ENCODE measurements around the gene PTPRO.

The PTPRO gene

DNA sequence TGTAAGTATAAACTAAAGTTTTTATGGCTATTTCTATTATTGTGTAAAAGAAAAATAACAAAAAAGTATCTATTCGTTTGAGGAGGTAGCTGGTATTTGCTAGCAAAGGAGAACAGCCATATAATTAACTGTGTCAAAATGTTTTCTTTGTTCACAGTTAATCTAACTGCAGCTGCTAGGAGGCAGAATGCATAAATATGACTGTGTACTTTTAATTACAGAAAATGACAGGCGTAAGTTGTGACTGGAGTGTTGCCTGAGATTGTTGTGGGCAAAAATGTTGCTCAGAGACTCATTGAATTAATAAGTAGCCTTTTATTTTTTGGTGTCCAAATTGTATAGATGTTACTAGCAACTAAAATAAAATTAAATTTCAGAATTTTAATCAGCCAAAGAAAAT is 33.5 kb downstream of the PTPRO start:
- no peak for DNase-seq

DNA sequence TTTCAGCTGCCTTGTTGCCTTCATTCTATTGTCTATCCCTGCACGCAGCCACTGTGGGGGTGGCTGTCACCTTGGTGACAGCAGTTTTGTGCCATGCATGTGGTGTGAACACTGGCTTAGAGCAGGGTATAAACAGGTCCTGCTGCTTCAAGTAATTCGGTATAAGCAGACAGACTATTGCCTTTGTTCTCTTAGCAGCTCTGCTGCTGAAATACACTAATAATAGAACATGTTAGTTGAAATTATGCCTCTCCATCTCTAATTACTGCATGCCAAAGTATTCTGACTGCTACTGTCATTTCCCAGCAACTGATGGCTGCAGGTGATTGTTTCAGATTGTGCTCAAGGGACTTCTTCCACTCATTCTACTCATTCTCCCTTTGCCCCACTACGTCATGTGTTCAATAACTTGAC is 34.6 kb downstream of the PTPRO start:
- DNase-seq: no peak

DNA sequence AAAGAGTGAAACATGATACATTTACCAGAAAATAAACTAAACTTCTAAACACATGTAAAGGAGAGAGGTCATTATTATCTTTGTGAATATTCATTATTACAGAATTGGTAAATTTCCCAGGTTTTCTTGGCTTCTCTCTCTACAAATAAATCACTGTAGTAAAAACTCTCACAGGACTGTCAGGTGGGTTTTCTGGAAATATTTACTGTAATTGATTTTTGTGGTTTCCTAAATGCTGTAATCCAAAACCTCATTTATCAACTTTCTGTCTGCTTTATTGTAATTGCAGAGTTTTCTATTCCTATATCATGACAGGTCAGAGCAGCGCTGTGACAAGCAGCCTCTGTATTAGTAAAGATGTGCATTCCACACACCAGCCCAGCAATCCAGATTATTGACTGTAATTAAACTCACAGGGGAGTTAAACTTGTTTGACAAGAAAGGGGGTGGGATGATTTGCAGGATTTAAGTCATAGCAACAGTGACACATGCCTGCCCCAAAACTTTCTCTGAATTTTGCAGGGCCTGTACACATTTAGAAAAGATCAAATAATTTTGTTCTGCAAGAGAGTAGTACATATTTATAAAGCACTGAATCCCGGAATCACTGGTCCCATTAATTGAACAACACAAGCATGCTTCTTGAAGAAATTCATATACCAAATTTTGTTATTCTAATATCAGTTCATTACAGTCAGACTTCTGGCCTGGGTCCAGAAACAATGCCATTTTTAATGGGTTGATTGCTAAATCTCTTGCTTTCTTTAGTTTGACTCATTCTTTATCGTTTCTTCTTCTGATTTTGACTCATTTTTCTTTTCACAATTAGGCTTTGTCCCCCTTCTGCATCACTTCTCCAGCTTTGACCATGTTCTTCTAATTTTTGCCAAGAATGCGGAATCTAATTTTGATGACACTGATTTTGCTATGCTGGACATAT is 42.2 kb downstream of the PTPRO start:
- DNase-seq: no peak

DNA sequence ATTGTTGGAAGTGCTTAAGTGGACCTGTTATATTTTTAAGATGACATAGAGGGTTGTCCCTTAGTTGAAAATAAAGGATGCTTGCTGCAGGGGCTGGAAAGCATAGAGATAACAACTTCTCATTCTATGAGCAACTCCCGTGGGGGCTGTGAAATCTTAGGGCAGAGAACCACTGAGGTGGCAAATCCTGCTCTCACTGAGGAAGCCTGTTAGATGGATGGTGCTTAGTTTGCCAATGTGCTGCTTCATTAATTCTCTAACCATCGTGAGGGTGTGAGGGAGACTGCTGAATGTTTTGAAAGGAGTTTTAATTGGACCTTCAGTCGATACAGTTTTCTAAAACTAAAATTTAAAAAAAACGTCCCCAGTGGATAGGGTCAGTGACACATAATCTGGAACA is 46.5 kb downstream of the PTPRO start:
- DNase-seq: no peak

DNA sequence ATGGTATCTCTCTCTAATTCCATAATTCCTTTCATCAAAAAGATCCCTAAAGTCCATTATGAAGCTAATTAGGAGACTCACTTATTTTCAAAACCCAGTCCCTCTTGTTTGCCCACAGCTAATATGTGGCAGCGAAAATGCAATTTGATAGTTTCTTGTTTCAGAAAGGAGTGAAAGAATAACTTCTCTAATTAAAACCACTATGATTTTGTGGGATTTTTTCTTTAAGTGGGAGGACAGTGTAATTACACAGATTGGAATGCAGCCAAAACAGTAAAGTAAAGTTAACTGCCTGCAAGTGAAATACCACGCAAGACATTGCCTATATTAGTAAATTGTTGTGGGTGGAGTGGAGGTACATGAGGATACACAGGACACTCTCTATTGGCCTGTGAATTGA is 50.0 kb downstream of the PTPRO start:
- DNase-seq: no peak

DNA sequence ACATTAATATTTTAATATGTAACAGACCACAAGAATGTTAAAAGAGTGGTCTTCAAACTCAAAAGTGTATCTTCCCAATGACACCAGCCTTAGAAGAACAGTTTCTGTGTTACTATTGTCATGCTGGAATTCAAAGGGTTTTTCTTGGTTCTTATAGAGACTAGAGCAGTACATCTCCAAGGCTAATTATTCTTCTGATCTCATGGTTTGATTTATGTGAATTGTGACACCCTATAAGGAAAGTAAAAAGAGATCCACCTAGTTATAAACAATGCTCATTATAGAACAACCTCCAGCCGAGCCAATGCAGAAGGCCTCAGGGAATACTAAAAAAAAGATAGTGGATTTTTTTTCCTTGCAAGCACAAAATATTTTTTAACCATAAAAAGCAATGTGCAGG is 65.5 kb downstream of the PTPRO start:
- DNase-seq: no peak

DNA sequence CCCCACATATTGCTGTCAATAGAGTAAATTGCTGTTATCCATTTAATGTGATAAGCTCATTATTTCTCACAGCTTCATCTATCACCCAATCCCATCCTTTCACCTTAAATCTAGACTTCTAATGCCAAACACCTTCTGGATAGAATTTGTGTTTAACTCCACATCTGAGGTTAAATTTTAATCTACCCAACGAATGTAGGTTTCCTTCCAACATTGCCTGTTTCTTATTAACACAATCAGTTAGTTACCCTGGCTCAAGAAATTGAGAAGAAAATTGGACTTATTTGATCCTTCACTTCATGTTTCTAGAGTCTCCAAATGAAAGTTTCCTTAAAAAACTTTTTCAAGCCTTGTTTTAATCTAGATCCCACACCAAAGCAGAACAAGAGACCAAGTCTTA is 67.3 kb downstream of the PTPRO start:
- no peak for DNase-seq

DNA sequence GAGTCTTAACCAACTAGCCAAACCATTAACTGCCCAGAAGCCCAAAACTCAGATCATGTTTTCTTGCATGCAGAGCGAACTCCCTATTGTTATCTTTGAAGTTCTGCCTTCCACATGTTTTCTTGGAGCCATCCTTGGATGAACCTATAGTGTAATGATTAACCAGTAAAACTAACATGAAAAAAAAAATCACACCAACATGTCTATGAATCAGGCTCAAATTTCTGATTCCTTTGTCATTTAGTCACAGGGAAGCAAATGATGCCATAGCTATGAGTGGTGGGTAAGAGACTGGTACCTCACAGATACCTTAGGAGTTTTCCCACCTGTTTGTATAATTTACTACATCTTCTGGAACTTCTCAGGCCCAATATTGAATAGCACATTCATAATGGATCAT is 70.7 kb downstream of the PTPRO start:
- DNase-seq: no peak

DNA sequence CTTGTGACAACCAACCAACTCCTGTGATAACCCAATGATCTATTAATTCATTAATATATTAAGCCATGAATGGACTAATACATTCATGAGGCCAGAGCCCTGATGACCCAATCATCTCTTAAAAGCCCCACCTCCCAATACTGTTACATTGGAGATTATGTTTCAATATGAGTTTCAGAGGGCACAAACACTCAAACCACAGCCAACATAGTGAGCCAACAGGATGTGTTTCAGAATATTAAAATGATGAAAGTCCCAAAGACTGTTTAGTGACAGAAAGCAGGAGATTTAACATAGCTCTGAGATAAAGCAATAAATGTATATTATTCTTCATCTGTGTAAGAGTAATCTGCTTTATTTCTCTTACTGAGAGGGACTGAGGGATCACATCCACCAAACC is 71.7 kb downstream of the PTPRO start:
- no peak for DNase-seq

DNA sequence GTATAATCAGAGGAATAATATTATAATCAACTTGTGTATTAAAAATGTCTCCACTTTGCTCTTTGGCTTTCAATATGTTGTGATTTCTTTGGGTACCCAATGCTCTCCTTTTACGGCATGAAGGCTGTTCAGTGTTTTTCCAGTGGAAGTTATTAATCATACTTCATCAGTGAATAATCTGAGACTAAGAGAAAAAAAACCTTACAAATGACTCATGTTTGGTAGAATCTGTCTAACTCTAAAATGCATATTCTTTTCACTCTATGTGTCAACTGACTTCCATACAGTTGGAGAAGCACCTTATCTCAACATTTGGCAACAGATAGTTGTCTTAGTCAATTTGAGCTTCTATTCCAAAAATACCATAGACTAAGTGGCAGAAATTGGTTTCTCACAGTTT is 82.2 kb downstream of the PTPRO start:
- DNase-seq: no peak

DNA sequence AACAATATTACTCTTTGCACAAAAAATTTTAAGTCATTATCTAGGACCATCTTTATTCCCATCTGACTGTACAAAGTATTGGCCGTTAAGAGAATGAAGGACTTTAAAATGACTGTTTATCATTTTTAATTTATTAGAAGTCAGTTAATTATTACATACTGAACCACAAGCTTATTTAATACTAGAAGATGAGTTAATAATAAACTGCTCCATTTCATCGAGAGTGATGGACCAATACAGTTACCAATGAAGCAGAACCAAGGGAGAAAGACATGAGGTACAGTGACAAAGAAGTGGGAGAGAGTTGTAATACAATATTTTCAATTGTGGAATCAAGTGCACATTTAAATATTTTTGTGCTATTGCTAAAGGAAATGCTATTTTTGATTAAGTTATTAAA is 83.3 kb downstream of the PTPRO start:
- no peak for DNase-seq

DNA sequence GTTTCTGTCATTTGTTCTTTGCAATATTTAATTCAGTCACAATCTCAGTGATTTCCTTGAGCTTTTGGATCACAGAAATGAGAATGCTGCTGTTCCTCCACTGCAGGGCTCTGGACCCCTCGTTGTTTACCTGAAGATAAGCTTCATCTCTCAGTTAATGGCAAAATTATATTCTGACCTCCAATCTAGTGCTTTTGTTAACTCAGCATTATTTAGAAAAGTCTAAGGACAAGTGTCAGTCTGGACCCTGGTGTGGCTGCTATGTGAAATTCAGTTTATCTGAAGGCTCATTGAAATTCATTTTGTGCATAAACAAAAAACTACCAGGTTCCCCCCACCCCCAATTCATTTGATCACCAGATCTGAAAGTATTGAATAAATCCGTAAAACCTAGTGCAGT is 84.7 kb downstream of the PTPRO start:
- no peak for DNase-seq

DNA sequence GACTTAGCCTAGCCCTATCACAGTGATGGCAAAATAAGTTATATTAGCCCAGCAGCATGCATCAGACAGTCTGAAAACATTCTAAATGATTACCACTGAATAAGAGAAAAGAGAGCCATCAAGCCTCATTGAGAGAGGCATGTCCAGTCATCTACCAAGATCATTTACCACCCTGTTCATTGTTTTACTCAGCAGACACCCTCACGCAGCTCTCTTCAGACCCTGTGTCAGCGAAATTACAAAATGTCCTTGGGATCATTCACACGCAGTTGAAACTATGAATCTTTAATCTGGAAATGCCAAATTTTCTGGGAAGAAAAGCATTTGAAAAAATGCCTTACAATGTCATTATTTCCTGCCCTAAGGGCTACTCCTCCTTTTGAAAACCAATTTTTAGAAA is 89.5 kb downstream of the PTPRO start:
- no peak for DNase-seq

DNA sequence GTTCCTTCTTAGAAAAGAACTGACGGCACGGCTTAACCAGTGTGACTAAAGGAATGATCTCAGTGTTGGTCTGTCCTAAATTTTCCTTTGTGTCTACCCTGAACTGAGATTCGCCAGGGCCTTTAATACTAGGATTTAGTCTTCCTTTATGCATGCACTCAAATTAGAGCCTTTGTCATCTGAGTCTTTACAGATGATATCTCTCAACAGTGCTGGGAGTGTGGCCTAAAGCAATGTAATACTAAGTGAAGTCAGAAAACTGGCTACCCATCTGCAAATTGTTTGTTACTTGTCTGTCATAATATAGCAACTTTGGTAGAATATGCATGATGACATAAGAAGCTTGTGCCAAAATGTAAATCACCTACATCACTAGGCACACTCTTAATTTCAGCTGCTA is 95.4 kb downstream of the PTPRO start:
- DNase-seq: no peak

DNA sequence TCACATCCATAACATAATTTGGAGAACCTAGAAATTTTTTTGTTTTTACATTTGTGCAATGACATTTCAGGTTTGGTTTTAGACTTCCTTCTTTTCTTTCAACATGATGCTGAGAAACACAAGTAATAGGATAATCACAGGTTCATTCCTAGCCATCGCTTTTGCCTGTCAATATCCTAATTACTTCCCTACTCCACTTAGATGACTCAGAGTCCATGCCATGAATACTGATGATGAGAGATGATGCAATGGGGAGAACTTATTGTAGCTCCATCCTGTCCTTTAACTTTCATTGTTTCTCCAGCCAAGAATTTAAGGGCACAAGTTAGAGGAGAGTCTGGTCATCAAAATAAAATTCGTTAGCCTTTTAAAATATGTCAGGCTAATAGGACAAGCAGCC is 101.3 kb downstream of the PTPRO start:
- DNase-seq: no peak

DNA sequence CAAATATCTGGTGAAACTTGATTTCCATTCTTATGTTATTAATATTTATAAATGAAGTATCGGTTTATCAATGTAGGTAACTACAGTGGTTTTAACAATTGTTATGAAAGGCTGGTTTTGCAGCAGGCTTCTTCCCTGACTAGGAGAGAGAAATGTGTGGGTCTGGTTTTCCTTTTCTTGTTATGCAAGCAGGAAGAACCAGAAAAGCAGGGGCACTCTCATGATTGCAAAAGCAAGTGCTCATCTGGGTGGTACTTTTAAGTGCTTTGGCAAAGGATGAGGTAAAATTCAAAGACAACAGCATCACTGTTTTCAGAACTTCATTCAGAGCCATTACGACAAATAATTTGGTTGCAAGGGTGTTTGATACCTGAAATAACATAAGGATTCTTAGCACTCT is 105.6 kb downstream of the PTPRO start:
- no peak for DNase-seq

DNA sequence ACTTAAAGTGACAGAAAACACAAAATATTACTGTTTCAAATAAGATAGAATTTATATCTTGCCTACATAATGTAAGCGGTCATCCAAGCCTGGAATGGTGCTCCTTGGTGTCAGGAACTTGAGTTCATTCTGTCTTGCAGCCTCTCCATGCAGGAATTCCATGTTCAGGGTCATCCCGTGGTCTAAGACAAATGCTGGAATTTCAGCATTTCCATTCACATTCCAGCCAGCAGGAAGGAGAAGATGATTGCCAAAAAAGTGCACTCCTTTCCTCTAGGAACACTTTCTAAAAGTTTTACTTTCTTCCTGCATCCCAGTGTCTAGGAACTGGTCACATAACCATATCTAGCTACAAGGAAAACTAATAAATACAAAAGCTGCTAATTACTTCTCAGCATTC is 106.3 kb downstream of the PTPRO start:
- no peak for DNase-seq

DNA sequence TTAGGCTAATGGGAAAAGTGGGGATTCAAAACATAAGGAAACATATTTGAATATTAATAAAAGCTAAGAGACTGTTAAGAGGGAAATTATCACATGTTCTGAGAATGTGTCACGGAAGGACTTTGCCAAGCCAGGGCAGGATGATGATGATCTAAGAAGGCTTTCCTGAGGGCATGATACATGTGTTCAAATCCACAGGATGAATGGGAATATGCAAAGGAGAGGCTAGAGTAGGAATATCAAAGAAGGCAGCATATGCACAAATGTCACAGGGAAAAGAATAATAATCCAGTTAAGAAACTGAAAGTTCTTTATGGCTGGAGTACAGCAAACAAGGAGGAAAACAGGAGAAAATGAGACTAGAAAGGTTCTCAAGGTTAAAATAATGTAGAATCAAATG is 107.0 kb downstream of the PTPRO start:
- DNase-seq: no peak

DNA sequence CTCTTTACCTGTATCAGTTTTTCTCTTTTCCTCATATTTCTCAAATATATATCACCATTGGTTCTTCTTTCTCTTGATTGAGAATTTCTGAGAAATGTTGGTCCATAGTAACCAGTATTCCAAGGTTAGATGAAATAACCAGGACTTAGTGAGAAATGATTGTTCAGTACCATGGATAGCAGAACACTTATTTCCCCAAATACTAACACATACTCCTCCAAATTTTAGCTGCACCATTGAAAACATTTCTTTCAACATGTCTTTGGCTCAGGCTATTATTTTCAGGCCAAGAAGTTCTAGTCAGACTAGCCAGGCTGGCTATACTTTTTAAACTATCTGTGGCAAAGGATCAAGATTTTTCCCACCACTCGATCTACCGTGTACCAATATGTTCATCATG is 113.3 kb downstream of the PTPRO start:
- DNase-seq: no peak

DNA sequence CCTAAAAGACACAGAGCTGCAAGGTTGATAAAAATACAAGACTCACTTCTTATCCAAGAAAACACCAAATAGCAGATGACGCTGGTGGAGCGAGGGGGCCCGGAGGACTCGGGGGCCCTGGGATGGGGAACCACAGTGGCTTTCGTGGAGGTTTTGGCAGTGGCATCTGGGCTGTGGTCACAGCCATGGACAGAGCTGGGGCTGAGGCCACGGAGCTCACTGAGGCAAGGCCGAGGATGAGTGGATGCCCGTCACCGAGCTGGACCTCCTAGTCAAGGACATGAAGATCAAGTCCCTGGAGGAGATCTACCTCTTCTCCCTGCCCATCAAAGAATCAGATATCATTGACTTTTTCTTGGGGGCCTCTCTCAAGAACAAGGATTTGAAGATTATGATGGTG is 117.2 kb downstream of the PTPRO start:
- no peak for DNase-seq

DNA sequence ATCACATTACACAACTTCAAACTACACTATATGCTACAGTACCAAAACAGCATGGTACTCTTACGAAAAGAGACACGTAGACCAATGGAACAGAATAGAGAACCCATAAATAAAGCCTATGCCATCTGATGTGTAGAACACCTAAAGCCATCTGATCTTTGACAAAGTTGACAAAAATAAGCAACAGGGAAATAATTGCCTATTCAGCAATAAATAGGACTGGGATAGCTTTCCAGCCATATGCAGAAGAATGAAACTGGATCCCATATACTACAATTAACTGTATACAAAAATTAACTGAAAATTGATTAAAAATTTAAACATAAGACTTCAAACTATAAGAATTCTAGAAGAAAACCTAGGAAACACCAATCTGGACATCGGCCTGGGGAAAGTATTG is 120.7 kb downstream of the PTPRO start:
- DNase-seq: no peak

DNA sequence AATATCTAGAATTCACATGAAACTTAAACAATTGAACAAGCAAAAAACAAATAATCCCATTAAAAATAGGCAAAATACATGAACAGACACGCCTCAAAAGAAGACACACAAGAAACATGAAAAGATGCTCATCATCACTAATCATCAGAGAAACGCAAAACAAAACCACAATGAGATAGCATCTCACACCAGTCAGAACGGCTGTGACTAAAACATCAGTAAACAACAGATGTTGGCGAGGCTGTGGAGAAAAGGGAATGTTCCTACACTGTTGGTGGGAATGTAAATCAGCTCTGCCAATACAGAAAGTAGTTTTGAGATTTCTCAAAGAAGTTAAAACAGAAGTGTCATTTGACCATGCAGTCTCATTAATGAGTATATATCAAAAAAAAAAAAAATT is 121.3 kb downstream of the PTPRO start:
- no peak for DNase-seq

DNA sequence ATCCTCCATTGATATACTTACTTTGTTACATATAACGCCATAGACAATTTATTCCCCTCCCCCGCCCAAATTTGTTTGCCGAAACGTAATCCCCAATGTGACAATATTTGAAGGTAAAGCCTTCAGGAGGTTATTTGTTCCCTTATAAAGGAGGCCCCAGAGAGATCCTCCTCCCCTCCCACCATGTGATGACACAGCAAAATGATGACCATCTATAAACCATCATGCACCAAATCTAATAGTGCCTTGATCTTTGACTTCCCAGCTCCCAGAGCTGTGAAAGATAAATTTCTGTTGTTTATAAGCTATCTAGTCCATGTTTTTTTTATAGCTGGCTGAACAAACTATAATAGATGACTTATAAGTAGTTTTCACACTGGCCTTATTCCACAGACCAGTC is 122.2 kb downstream of the PTPRO start:
- DNase-seq: no peak

DNA sequence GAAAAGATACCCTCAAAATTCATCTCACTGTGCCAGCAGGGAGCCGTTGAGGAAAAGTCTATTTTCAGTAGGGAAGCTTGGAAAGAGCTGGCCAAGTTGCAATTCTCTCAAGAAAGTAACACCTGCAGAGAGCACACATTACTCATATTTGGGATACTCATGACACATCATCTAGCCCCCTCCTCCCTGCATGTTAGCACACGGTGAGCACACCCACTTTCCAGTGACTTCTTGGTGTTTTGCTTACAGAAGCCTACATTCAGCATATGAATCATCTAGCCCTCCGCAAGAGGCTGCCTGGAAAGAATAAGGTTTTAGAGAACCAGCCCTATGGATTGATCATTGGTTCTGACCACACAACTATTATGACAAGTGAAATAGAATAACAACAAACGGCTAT is 124.5 kb downstream of the PTPRO start:
- DNase-seq: no peak

DNA sequence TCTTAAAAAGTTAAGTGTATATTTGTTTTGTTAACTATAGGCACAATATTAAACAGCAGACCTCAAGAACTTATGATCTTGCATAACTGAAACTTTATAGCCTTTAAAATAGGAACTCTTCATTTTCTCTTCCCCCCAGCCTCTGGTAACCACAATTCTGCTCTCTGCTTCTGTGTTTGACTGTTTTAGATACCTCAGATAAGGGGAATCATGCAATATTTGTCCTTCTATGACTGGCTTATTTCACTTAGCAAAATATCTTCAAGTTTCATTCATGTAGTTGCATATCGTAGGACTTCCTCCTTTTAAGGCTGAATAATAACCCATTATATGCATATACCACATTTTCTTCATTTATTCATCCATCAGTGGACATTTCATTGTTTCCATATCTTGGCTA is 131.3 kb downstream of the PTPRO start:
- DNase-seq: no peak

All from activated T-cell treated with anti-CD3 and anti-CD28 coated beads for 4 hours (primary cell).